ENCODE results near the gene MAN2A1.

- TF ChIP-seq EZH2 (IDR thresholded peaks at IDR 0.05; ENCODE audit: insufficient read depth, poor library complexity, severe bottlenecking) (no peak), EZH2phosphoT487 (IDR thresholded peaks at IDR 0.05; ENCODE audit: insufficient read depth, low read depth) (no peak)
Measured at GRCh38 chr5:109718216-109718615, 28.5 kb downstream of the MAN2A1 start.
